H1 (cell line): Measurements from ENCODE around the gene MAN1A2. TPM values are rescaled to one million over a fixed set of nuclear protein-coding genes. Genes with fewer than 3 reads are reported as not detected.

ENCODE experiments used
- CTCF ChIA-PET: fragments of 300-600 bp; sonication (Branson Sonifier 250); formaldehyde crosslinking; loops from one replicate; lab custom pipeline; 2021; ENCODE audit not compliant: partially characterized antibody; lab: Charles Lee
- POLR2A ChIA-PET: fragments of 300-600 bp; sonication (Branson Sonifier 250); formaldehyde crosslinking; loops from one replicate; lab custom pipeline; 2021; ENCODE audit warnings: inconsistent platforms; ENCODE audit not compliant: partially characterized antibody; lab: Charles Lee
- DNase-seq, 2 experiments: peaks; one replicate each; pipeline versions ENCODE4 v3.0.0 to v3.0.0-alpha.2; 2010 to 2022; ENCODE audit warnings: low spot score in 2 of 2, low read depth in 1 of 2, mixed read lengths in 1 of 2
- FAIRE-seq: peaks from 2 replicates; lab custom pipeline; 2011; peaks lifted over from hg19 to GRCh38; lab: Jason Lieb, UNC
- H2AFZ ChIP-seq: 2 replicates; pipeline ENCODE4 v1.8.1; 2012; ENCODE audit warnings: low read length, inconsistent platforms
- H2AK5ac ChIP-seq: 2 replicates; pipeline ENCODE4 v1.6.1; 2013; ENCODE audit warnings: low read depth, low read length
- H2BK120ac ChIP-seq: replicated peaks from 2 replicates; pipeline ENCODE3; 2013; ENCODE audit warnings: low read depth, low read length, inconsistent platforms
- H2BK12ac ChIP-seq: 2 replicates; pipeline ENCODE4 v1.6.1; 2013; ENCODE audit warnings: low read depth, low read length
- H2BK15ac ChIP-seq: 2 replicates; pipeline ENCODE4 v1.6.1; 2013; ENCODE audit warnings: low read length
- H2BK20ac ChIP-seq: 2 replicates; pipeline ENCODE4 v1.6.1; 2013; ENCODE audit warnings: low read length
- H2BK5ac ChIP-seq: 2 replicates; pipeline ENCODE4 v1.6.1; 2013; ENCODE audit warnings: low read depth, low read length
- H3K14ac ChIP-seq: 2 replicates; pipeline ENCODE4 v1.6.1; 2013; ENCODE audit warnings: inconsistent platforms; ENCODE audit not compliant: insufficient read length
- H3K18ac ChIP-seq: 2 replicates; pipeline ENCODE4 v1.6.1; 2013; ENCODE audit warnings: low read length; ENCODE audit errors: extremely low read depth
- H3K23ac ChIP-seq: 2 replicates; pipeline ENCODE4 v1.6.1; 2013; ENCODE audit warnings: inconsistent platforms; ENCODE audit not compliant: insufficient read length
- H3K23me2 ChIP-seq: 2 replicates; pipeline ENCODE4 v1.6.1; 2013; ENCODE audit warnings: low read depth, low read length
- H3K27ac ChIP-seq: 2 replicates; pipeline ENCODE4 v1.6.1; 2011; ENCODE audit warnings: low read depth, low read length, inconsistent platforms
- H3K27me3 ChIP-seq, 4 experiments: replicated peaks in 1 of 4; 1 replicate in 1 of 4; 2 replicates in 3 of 4; pipeline versions ENCODE4 v1.6.1 to v1.8.1; 2011 to 2013; ENCODE audit warnings: low read length in 3 of 4, mild to moderate bottlenecking in 3 of 4, inconsistent platforms in 2 of 4, mixed read lengths in 2 of 4, moderate library complexity in 1 of 4; ENCODE audit not compliant: control insufficient read depth in 3 of 4, insufficient read depth in 3 of 4; ENCODE audit errors: extremely low read depth in 1 of 4
- H3K36me3 ChIP-seq, 4 experiments: 2 replicates each; pipeline versions ENCODE4 v1.6.1 to v1.8.1; 2011 to 2013; ENCODE audit warnings: mild to moderate bottlenecking in 4 of 4, low read length in 3 of 4, moderate library complexity in 2 of 4, control low read depth in 1 of 4, inconsistent platforms in 1 of 4; ENCODE audit not compliant: insufficient read depth in 4 of 4, control insufficient read depth in 2 of 4
- H3K4ac ChIP-seq: replicated peaks from 2 replicates; pipeline ENCODE3; 2013; ENCODE audit warnings: low read length, low read depth, mixed read lengths, inconsistent platforms; ENCODE audit not compliant: insufficient read length
- H3K4me1 ChIP-seq, 4 experiments: replicated peaks in 1 of 4; 1 replicate in 1 of 4; 2 replicates in 3 of 4; pipeline versions ENCODE4 v1.6.1 to v1.8.1; 2011 to 2013; ENCODE audit warnings: low read length in 3 of 4, inconsistent platforms in 2 of 4, mixed read lengths in 1 of 4; ENCODE audit not compliant: insufficient read depth in 4 of 4, control insufficient read depth in 3 of 4
- H3K4me2 ChIP-seq, 2 experiments: 2 replicates each; pipeline versions ENCODE4 v1.6.1 to v1.8.1; 2011 to 2013; ENCODE audit warnings: low read depth in 2 of 2, low read length in 2 of 2, control low read depth in 1 of 2, inconsistent platforms in 1 of 2, mild to moderate bottlenecking in 1 of 2; ENCODE audit not compliant: insufficient read depth in 1 of 2
- H3K4me3 ChIP-seq, 4 experiments: fragments of 200-600, 300-600 bp in 1 of 4; sonication (generic), shearing (Covaris generic), sonication (Bioruptor Twin) in 1 of 4; 2 replicates each; pipeline versions ENCODE4 v1.5.1 to v1.8.1; 2011 to 2016; ENCODE audit warnings: low read length in 4 of 4, low read depth in 3 of 4, control low read depth in 2 of 4, inconsistent platforms in 2 of 4, mild to moderate bottlenecking in 2 of 4, mixed read lengths in 1 of 4, moderate library complexity in 1 of 4; ENCODE audit not compliant: insufficient read depth in 2 of 4; ENCODE audit errors: extremely low read depth in 1 of 4
- H3K56ac ChIP-seq: replicated peaks from 2 replicates; pipeline ENCODE3; 2013; ENCODE audit warnings: low read depth, mild to moderate bottlenecking, mixed read lengths, low read length, inconsistent platforms; ENCODE audit not compliant: insufficient read length
- H3K79me1 ChIP-seq: 2 replicates; pipeline ENCODE4 v1.6.1; 2013; ENCODE audit warnings: low read depth, low read length, control low read depth
- H3K79me2 ChIP-seq, 2 experiments: 2 replicates each; pipeline versions ENCODE4 v1.6.1 to v1.8.1; 2012 to 2013; ENCODE audit warnings: low read length in 2 of 2, mild to moderate bottlenecking in 2 of 2, inconsistent platforms in 1 of 2; ENCODE audit not compliant: insufficient read depth in 2 of 2, control insufficient read depth in 1 of 2
- H3K9ac ChIP-seq, 4 experiments: replicated peaks in 1 of 4; 1 replicate in 1 of 4; 2 replicates in 3 of 4; pipeline versions ENCODE4 v1.6.1 to v1.8.1; 2011 to 2013; ENCODE audit warnings: low read depth in 3 of 4, low read length in 3 of 4, control low read depth in 2 of 4, mild to moderate bottlenecking in 2 of 4, moderate library complexity in 2 of 4, inconsistent platforms in 1 of 4; ENCODE audit errors: extremely low read depth in 1 of 4
- H3K9me3 ChIP-seq, 2 experiments: 2 replicates each; pipeline versions ENCODE4 v1.6.1 to v1.8.1; 2012 to 2013; ENCODE audit warnings: mild to moderate bottlenecking in 2 of 2, moderate library complexity in 2 of 2, control low read depth in 1 of 2, inconsistent platforms in 1 of 2, low read depth in 1 of 2, low read length in 1 of 2, mixed read lengths in 1 of 2; ENCODE audit not compliant: insufficient read depth in 2 of 2
- H4K20me1 ChIP-seq, 2 experiments: replicated peaks in 1 of 2; 2 replicates each; pipeline versions ENCODE3 to v1.8.1; 2011 to 2013; ENCODE audit warnings: inconsistent platforms in 2 of 2, low read length in 2 of 2, mild to moderate bottlenecking in 1 of 2; ENCODE audit not compliant: insufficient read depth in 2 of 2, control insufficient read depth in 1 of 2
- H4K5ac ChIP-seq: 2 replicates; pipeline ENCODE4 v1.6.1; 2013; ENCODE audit warnings: low read length, low read depth, mixed read lengths, inconsistent platforms; ENCODE audit not compliant: insufficient read length
- H4K8ac ChIP-seq: 2 replicates; pipeline ENCODE4 v1.8.0; 2013; ENCODE audit warnings: mild to moderate bottlenecking, moderate library complexity, low read length, inconsistent platforms; ENCODE audit not compliant: insufficient read depth; ENCODE audit errors: extremely low read depth
- H4K91ac ChIP-seq: replicated peaks from 2 replicates; pipeline ENCODE3; 2013; ENCODE audit warnings: low read length, mixed read lengths, inconsistent platforms; ENCODE audit not compliant: insufficient read length
- CHD1 ChIP-seq: IDR thresholded peaks from 2 replicates; pipeline ENCODE4 v1.6.1; 2012; ENCODE audit warnings: low read depth, low read length, improper control_type of control experiment
- GTF2F1 ChIP-seq: IDR thresholded peaks from 2 replicates; pipeline ENCODE4 v1.6.1; 2012; ENCODE audit warnings: low read depth, low read length, improper control_type of control experiment, borderline replicate concordance
- KDM4A ChIP-seq: IDR thresholded peaks from one replicate; pipeline ENCODE4 v1.7.1; 2012; ENCODE audit warnings: low read depth, mild to moderate bottlenecking, moderate library complexity, low read length, inconsistent platforms; ENCODE audit not compliant: severe bottlenecking
- WGBS, 2 experiments: shearing (Covaris generic) in 1 of 2; methylation state at CpG; one replicate each; pipeline versions ENCODE4 v1.1.6 to v1.1.7; 2013 to 2015; ENCODE audit warnings: low lambda C conversion rate in 2 of 2, mixed read lengths in 2 of 2, inconsistent platforms in 1 of 2, low coverage in 1 of 2, missing lambda C conversion rate in 1 of 2; ENCODE audit not compliant: insufficient replicate concordance in 2 of 2, insufficient coverage in 1 of 2, insufficient read length in 1 of 2; ENCODE audit errors: extremely low coverage in 1 of 2, missing lambda C conversion rate in 1 of 2; 5-methylcytosine and 5-hydroxymethylcytosine counted together
- polyA plus RNA-seq, 7 experiments: library from polyadenylated mRNA; depleted of rRNA in 3 of 7; stranded (reverse) in 5 of 7; unstranded in 2 of 7; fragments of >200 nt in 5 of 7; fragments of 200-250 nt in 2 of 7; gene quantifications; 1 replicate in 5 of 7; 2 replicates in 1 of 7; 4 replicates in 1 of 7; pipeline versions ENCODE4 v1.2.1 to v1.2.3, GENCODE V29; 2011 to 2013; ENCODE audit warnings: missing spikeins in 2 of 7, mixed read lengths in 2 of 7
- total RNA-seq: library from RNA; stranded (reverse); fragmentation: NEBNext Ultra II Directional; extraction: Animal tissue kit (Norgen Biotek cat#: 25700); gene quantifications from 2 replicates; pipeline ENCODE4 v1.2.1, GENCODE V29; 2021
- TF ChIP-seq, protein P1 (sequence below): IDR thresholded peaks from 2 replicates; pipeline ENCODE4 v1.6.1; 2012; ENCODE audit warnings: inconsistent platforms

The MAN1A2 gene
- total and polyA plus RNA-seq, 2 of the 8 experiments (the other 6 are each of a cell fraction or from before 2014, with no cell fraction given), result 5.5 to 18.8 TPM

DNA sequence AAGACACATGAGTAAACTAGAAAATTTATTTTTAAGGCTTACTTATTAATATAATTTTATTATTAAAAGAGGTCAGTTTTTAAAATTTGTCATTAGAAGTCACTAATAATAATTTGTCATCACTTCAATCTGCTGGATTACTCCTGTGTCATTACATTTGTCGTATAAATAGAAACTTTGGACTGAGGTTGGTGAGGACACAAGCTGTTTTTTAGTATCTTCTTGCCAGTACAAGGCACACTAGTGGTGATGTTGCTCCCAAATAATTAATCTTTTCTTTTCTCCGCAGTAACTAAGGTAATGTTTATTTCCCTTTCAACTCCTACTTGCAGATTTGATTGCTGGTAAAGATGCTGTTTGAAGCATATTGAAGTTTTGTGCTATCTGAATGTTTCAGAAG lies 179.2 kb downstream of the MAN1A2 start:
- DNase-seq (no peak), FAIRE-seq (no peak)
- H2BK12ac ChIP-seq, result no peak overlapping the region
- whole genome bisulfite sequencing, 2 experiments, result 89% methylated on average over 2 of the region's 2 CpGs; no CpG with 5 or more reads in 1 of the 2 experiments
- H2BK20ac ChIP-seq, result no peak overlapping the region
- H2BK120ac ChIP-seq, result no peak overlapping the region
- H2BK15ac ChIP-seq, result no peak overlapping the region
- no peak overlapping the region for H3K27ac ChIP-seq
- no peak overlapping the region for H3K4ac ChIP-seq
- H3K9me3 ChIP-seq, result no peaks in the 10 kb centered on the region
- H3K14ac ChIP-seq, result no peak overlapping the region
- H3K79me2 ChIP-seq, result no peaks in the 10 kb centered on the region
- H2AK5ac ChIP-seq, result no peak overlapping the region
- H3K23me2 ChIP-seq, result no peaks in the 10 kb centered on the region
- H3K4me1 ChIP-seq, result no peaks in the 10 kb centered on the region
- H4K91ac ChIP-seq, result no peak overlapping the region
- H2AFZ ChIP-seq, result no peak overlapping the region
- no peak overlapping the region for H4K5ac ChIP-seq
- no peaks in the 10 kb centered on the region for H3K79me1 ChIP-seq
- no peak overlapping the region for H3K9ac ChIP-seq
- H3K4me2 ChIP-seq, result no peak overlapping the region
- no peak overlapping the region for H3K18ac ChIP-seq
- H2BK5ac ChIP-seq, result no peak overlapping the region
- H3K23ac ChIP-seq, result no peak overlapping the region
- POLR2A ChIA-PET, result no interaction called here
- no peaks in the 10 kb centered on the region for H4K20me1 ChIP-seq
- no peaks in the 10 kb centered on the region for H3K27me3 ChIP-seq
- CTCF ChIA-PET, result interaction anchor here (2.9 kb wide), 1 partner anchor 12 kb away, joined by 16 read pairs; no protein-coding TSS in a partner anchor
- H3K4me3 ChIP-seq, result no peak overlapping the region
- no peaks in the 10 kb centered on the region for H3K36me3 ChIP-seq
- H3K56ac ChIP-seq, result no peak overlapping the region
- H4K8ac ChIP-seq, result no peak overlapping the region
- TF ChIP-seq KDM4A (no peak), GTF2F1 (no peak), CHD1 (no peak)
- TF ChIP-seq, protein P1, sequence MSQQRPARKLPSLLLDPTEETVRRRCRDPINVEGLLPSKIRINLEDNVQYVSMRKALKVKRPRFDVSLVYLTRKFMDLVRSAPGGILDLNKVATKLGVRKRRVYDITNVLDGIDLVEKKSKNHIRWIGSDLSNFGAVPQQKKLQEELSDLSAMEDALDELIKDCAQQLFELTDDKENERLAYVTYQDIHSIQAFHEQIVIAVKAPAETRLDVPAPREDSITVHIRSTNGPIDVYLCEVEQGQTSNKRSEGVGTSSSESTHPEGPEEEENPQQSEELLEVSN, result no peak
